ENCODE results near the gene MORC2.
A peak's percentile ranks its signal among the peaks of the same experiment; 100 is the strongest.

The MORC2 gene

GRCh38 chr22:30948930-30949342 lies 19.6 kb downstream of the MORC2 start:
- DNase-seq, result no peak

- DNase-seq, result no peak
Measured at GRCh38 chr22:30947816-30948454, 20.6 kb downstream of the MORC2 start.

DNA sequence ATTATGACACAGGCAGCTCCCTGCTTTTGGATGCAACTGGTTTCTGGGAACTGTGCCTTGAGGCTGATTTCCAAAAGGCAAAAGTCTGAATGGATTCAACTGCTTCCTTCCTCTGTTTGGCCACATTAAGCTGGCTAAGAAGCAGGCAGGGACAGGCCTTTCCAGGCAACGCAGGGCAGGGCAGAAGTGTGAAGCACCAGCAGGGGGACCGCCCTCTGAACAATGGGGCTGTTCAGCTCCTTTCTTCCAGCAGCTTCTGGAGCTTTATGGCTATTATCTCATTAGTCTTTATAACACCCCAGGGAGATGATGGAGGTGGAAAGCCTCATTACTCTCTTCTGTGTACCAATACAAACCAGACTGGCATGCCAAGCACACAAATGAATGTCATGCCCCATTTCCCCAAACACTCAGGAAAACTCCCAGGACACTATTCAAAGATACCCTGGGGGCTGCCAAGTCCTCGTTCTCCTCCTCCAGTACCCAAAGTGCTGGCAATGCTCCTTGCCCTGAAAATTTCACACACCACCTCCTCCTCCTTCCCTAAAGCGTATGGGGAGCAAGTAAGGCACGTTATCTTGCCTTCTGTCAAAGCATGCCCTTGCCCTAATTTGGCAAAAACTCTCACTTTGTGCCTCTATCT lies 21.3 kb downstream of the MORC2 start:
- no peak for DNase-seq

GRCh38 chr22:30946354-30946753 lies 22.2 kb downstream of the MORC2 start:
- no peak for DNase-seq

DNA sequence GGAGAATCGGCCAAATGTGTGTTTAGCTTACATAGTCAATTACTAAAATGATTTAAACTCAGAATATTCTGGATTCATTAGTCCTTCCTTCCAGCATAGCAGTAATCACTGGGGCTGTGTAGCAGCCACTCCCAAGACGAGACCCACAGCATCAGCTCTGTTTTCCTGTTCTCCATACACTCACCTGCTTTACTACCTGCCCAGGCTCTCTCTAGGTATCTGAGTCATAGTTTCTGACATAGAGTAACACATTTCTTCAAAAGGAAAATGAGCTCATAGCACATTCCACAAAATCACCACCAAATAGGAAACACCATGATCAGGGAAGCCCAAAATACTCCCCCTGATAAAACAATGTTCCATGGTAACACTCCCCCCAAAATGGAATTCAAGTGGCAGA lies 22.9 kb downstream of the MORC2 start:
- DNase-seq, result no peak

DNA sequence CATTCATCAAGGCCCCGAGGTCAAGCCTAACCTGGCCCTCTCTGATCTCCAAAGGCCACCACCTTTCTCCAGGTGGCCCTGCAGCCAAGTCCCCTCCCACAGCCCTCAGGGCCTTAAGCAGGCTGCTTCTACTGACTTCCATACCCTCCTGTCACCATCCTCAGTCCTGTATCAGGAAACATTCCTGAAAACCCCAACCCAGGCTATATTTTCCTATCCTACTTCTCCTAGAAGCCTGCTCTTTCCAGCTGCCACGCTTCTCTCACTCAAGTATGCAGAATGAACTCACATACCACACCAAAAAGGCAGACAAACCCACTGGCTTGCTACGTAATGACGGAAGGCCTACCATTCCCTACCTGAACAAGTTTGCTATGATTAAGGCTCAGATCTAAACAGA lies 23.6 kb downstream of the MORC2 start:
- DNase-seq, result no peak

DNA sequence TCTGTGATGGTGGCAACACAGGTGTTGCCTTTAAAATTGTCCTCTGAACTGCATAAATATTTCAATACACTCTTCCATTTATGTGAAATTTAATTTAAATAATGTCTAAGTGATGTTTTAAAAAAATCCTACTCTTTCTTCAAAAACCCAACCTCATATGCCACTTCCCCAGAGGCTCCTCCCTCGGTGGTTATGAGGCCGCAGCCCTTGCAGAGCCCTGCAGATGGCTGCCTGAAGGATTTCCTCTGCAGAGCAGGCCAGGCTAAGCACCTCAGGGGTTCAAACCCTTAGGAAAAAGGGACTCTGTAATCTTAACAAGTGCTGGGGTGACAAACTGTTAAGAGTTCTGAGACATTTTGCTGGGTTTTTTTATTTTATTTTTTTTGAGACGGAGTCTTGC lies 25.2 kb downstream of the MORC2 start:
- DNase-seq, result no peak

DNA sequence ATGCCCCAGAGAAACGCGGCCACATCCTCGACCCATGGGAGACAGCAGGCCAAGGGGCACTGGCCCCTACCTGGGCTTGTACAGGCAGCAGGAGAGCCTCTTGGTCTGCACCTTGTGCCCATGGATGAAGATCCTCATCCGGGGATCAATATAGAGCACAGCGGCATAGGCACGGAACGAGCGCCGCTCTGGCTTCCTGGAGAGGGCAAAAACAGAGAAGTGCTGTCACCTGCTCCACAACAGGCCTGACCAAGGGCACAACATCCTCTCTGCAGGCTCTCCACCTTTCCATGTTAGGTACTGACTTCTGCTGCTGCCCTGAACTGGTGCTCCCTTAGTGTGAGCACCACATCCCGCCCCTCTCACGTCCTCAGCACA lies 27.2 kb downstream of the MORC2 start:
- DNase-seq, result no peak

DNA sequence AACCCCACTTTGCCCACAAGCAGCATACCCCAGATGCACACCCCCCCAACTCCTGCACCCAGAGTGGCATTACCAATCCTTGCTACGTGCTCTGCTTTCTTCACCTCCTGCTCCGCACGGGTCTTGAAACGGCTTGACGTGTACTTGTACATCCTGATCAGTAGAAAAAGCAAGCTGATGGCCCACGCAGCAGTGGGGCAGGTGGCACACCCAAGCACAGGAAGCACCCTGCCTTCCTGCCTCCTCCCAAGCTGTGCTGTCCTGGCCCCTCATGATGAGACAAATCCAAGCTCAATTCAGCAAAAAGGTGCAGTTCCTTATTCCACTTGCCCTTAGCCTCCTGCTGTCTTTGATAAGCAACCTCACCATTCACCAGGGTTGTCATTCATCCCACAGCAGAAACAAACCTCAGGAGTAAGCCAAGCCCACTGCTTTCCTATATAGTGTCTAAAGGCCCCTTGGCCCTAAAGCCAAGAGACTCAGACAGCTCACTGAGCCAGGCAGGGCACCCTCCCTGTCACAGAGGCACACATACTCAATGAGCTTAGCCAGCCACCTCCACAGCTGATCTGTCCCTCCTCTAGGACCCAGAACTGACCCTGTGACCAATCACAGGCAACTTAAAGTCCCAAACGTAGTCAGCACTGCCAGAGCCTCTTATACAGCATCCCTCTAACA lies 27.8 kb downstream of the MORC2 start:
- DNase-seq, result no peak

DNA sequence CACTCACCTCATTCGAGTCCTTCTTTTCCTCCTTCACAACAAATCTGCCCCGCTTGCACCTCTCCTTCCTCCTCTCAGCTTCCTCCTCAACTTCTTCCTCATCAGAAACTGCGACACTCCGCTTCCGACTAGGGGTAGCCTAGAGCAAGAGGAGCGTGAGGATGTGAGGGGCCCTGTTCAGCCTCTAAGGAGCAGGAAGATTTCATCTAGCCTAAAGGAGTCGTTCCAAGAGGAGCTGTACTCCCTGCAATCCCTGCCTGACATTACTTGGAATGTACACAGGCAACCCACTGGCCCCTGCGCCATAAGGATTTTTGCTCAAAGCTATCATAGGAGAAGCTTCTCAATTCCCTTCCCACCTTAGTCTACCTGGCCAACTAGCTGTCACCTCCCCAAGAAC lies 34.5 kb downstream of the MORC2 start:
- DNase-seq, result no peak

- no peak for DNase-seq
Measured at GRCh38 chr22:30933457-30933856, 35.1 kb downstream of the MORC2 start.

DNA sequence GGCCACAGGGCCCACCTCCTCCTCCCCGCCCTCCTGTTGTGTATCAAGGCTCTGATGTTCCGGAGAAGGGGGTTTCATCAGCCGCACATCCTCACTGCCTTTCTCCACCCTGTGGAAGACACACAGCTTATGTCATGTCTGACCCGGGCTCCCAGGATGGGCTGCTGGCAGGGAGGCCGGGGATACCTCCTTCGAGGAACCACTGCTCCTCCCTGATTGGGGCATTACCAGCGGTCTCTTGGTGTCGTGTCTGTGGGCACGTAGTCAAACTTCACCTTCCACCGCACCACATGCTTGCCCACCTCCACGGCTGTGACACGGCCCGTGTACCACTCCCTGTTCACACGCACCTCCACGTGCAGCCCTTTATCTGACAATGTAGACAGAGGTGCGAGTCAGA lies 35.9 kb downstream of the MORC2 start:
- no peak for DNase-seq

- no peak for DNase-seq
Measured at GRCh38 chr22:30931541-30932300, 36.9 kb downstream of the MORC2 start.

GRCh38 chr22:30930228-30930627 lies 38.3 kb downstream of the MORC2 start:
- DNase-seq, result no peak

DNA sequence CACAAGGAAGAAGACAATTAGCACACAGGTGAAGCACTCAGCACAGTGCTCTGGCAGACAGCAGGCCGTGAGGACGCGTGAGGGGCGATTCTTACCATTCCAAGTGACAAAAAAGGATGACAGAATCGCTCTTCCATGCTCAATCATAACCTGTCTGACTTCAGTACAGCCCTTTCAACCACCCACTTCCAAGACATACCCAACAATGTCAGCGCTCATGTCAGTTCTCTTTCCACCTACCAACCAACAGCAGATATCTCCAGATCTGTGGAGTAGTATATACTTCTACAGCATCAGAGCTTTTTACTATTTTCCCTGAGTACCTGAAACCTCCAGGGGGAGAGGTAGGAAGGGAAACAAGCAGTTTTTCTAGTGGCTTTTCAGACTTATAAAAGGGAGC lies 40.2 kb downstream of the MORC2 start:
- DNase-seq, result no peak

DNA sequence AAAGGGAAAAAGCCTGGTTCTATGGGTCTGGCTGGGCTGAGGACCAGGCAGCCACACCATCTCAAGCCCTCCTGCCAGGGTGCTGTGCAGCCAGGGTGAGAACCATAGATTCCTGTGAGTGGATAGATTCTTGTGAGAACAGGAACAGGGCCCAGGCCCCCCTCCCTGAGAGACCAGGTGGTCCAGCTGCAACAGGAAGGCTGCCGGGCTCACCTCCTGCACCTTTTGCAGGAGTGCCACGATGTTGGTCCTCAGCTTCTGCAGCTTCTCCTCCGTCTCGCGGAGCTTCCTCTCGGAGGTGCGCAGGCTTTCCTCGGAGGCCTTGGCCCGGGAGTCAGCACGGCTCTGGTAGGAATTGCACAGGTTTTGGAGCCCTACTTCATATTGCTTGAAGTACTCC lies 40.8 kb downstream of the MORC2 start:
- no peak for DNase-seq

DNA sequence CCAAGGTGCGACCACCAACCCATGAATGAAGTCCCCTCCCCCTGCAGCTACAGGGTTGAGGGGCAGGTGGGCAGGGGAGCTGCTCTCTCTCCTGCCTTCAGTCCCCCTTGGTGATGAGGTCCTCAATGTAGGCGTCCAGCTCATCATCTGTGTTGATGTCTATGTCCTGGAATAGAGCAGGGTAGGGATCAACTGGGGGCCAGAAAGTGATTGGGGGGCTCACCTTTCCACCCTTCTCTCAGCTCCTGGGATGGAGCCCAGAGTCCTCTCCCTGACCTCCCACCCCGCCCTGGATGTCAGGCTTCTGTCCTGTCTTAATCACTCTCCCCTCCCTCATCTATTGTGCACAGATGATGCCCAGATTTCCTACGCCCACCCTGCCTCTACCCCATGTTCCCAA lies 41.9 kb downstream of the MORC2 start:
- DNase-seq, result no peak

GRCh38 chr22:30925667-30926066 lies 42.9 kb downstream of the MORC2 start:
- no peak for DNase-seq

DNA sequence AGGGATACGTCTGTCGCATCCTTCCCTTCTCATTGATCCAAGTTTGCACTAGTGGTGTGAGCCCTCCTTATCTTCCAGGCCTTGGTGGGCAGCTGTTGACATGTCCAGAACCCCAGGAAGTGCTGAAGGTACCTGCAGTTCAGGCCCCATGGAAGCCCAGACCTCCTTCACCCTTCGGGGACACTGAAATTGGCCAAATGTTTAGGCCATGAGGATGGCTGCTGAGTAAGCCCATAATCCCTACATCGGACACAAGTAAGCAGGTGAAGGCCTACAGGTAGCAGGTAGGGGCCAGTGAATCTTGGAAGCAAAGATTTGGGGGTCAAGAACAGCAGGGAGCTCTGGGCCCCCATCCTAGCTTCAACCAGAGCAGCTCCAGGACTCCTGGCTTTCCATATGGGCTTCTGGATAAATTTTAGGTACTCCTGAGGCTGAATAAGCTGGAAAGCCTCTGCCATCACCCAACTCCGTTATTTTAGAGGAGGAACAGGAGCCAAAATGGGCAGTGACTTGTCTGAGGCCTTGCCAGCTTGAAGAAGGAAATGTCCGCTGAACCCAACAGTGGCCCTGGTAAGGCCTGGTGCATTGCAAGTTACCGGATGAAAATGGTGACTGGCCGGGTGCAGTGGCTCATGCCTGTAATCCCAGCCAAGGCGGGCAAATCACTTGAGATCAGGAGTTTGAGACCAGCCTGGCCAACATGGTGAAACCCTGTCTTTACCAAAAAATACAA lies 45.2 kb downstream of the MORC2 start:
- no peak for DNase-seq

DNA sequence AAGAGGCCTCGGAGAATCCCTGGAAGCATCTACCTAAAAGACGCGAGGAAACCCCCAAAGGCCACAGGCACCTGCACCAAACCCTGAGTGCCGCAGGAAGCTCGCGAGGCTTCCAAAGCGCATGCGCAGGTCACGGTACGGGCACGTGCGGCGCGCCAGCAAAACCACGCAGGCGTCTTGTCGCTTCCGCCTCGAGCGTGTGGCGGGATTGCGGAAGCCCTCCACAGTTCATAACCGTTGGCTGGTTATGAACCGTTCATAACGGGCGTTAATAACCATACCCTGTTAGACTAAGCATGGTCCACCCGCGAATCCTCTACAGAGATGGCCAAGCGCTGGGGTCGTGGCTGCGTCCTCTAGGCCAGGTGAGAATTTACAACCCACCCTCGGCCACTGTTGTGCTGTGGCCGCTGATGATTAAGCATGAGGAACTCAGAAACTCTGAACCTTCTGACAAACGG lies 46.4 kb downstream of the MORC2 start:
- DNase-seq, result peak; percentile 70

DNA sequence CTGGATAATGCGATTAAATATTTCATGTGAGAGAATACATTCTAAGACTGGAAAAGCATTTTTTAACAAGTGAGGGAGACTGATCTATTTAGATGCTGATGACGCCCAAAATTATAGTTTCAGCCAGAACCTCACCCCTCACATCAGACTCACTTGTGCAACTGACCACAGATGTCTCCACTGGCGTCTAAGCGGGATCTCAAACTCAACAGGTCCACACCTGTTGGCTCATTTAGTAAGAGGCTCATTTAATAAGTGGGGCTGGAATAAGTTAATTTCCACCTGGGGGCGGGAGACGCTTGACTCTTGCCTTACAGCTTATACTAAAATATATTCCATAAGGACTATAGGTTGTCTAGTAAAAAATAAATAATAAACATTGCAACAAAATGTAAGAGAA lies 47.5 kb downstream of the MORC2 start:
- DNase-seq, result no peak

DNA sequence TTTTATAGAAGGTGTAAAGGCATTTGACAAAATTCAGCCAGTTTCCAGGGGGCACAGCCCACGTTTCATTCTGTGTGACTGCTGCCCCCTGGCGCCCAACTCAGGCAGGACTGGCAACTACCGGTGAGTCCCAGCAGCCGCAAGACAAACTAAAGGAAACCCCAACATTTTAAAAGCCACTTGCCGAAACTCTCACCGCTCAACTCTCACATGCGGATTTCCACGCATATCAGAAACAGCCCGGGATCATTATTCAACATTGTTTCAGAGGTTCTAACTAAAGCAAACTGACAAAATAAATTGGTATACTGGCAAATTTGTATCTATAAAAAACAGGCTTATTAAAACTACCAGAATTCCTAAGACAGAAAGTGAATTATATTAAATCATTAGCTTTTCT lies 48.2 kb downstream of the MORC2 start:
- no peak for DNase-seq

DNA sequence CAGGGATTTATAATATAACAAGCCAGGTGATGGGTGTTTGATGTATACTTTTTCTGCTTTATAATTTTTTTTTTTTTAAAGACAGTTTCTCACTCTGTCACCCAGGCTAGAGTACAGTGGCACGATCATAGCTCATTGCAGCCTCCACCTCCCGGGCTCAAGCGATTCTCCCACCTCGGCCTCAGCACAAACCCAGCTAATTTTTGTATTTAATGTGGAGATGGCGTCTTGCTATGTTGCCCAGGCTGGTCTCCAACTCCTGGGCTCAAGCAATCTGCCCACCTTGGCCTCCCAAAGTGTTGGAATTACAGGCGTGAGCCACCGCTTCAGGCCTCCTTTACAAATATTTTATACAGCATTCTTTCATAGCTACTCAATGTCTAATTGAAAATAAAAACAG lies 48.6 kb downstream of the MORC2 start:
- no peak for DNase-seq

All from NCI-H1417 treated with DMSO at 0.1 percent for 48 hours (cell line).